Liver (tissue), 3 donors: ENCODE data around the gene HLCS.

Experiments used
- CTCF ChIP-seq: fragments of 150-350 bp; IDR thresholded peaks from 2 replicates; pipeline ENCODE4 v1.5.1; 2017; ENCODE audit warnings: improper control_type of control experiment, low read depth, low read length; ENCODE audit not compliant: missing input control
- FOXA1 ChIP-seq: IDR thresholded peaks from 2 replicates; pipeline ENCODE4 v1.6.1; 2016; ENCODE audit warnings: antibody characterized with exemption
- GABPA ChIP-seq, 2 donors: IDR thresholded peaks in 1 of 2; conservative IDR thresholded peaks in 1 of 2; 2 replicates each; pipeline ENCODE4 v1.6.1; 2016; ENCODE audit warnings: antibody characterized with exemption in 2 of 2, mild to moderate bottlenecking in 1 of 2, moderate library complexity in 1 of 2
- RAD21 ChIP-seq, 2 donors: IDR thresholded peaks; 2 replicates each; pipeline ENCODE4 v1.6.1; 2016; ENCODE audit warnings: antibody characterized with exemption in 2 of 2, mild to moderate bottlenecking in 2 of 2
- RXRA ChIP-seq, 2 donors: IDR thresholded peaks; 2 replicates each; pipeline ENCODE4 v1.6.1; 2017 to 2018; ENCODE audit warnings: antibody characterized with exemption in 2 of 2, mild to moderate bottlenecking in 1 of 2
- donor health status: healthy.
- donor health status: healthy.

- TF ChIP-seq CTCF, result no peak
- no peak for TF ChIP-seq RAD21 (IDR thresholded peaks at IDR 0.05)
- no peak for TF ChIP-seq FOXA1
- TF ChIP-seq RXRA (IDR thresholded peaks at IDR 0.05), result no peak
- no peak for TF ChIP-seq GABPA (IDR thresholded peaks at IDR 0.05 in 1 of 2, conservative IDR thresholded peaks at IDR 0.05 in 1 of 2)
Measured at GRCh38 chr21:36713746-36714145, 252.7 kb downstream of the HLCS start.
